HG03108 (cell line): ENCODE measurements around the gene DEDD.

Experiments used
- ATAC-seq: cut with Tn5 transposase; IDR thresholded peaks from one replicate; pipeline ENCODE4 v1.9.1; 2021; ENCODE audit warnings: moderate library complexity; ENCODE audit not compliant: unreplicated experiment

Gene DEDD

GRCh38 chr1:161132410-161133219 is at the start of gene DEDD:
Gene DEDD, minus strand, starts transcription at chr1:161132667. Its CDS starts 8,205 bp downstream, at chr1:161124462.
- peak; percentile 95 for ATAC-seq

GRCh38 chr1:161182214-161182613 is 49.7 kb upstream of the DEDD start:
- peak; percentile 52 for ATAC-seq

- ATAC-seq: no peak
Observed at GRCh38 chr1:161180639-161181038, 48.2 kb upstream of the DEDD start.

GRCh38 chr1:161179698-161180097 is 47.2 kb upstream of the DEDD start:
- ATAC-seq: no peak

- no peak for ATAC-seq
Observed at GRCh38 chr1:161177936-161178244, 45.4 kb upstream of the DEDD start.

- ATAC-seq: peak; percentile 59
Observed at GRCh38 chr1:161177112-161177935, 44.9 kb upstream of the DEDD start, which contains the start of gene B4GALT3. Gene B4GALT3, minus strand, starts transcription at chr1:161177507. Its CDS starts 1,447 bp downstream, at chr1:161176060.

- ATAC-seq: no peak
Observed at GRCh38 chr1:161176468-161177111, 44.1 kb upstream of the DEDD start.

GRCh38 chr1:161175771-161176453 is 43.4 kb upstream of the DEDD start:
- no peak for ATAC-seq

GRCh38 chr1:161174911-161175310 is 42.4 kb upstream of the DEDD start:
- no peak for ATAC-seq

GRCh38 chr1:161173711-161174110 is 41.2 kb upstream of the DEDD start:
- ATAC-seq: no peak

GRCh38 chr1:161172776-161173376 is 40.4 kb upstream of the DEDD start:
- no peak for ATAC-seq

- ATAC-seq: no peak
Observed at GRCh38 chr1:161172349-161172748, 39.9 kb upstream of the DEDD start.

GRCh38 chr1:161171696-161172095 is 39.2 kb upstream of the DEDD start:
- ATAC-seq: no peak

- no peak for ATAC-seq
Observed at GRCh38 chr1:161171191-161171590, 38.7 kb upstream of the DEDD start.

GRCh38 chr1:161168906-161169305 is 36.4 kb upstream of the DEDD start:
- ATAC-seq: no peak

GRCh38 chr1:161166669-161167548 is 34.4 kb upstream of the DEDD start:
- ATAC-seq: no peak

- ATAC-seq: peak; percentile 93
Observed at GRCh38 chr1:161165742-161166668, 33.5 kb upstream of the DEDD start, which contains the start of gene PPOX. Gene PPOX, plus strand, starts transcription at chr1:161166426. Its CDS starts 422 bp downstream, at chr1:161166848.

GRCh38 chr1:161164901-161165610 is 32.6 kb upstream of the DEDD start:
- ATAC-seq: no peak
